ENCODE data around the gene EXO1.
A peak's percentile ranks its signal among the peaks of the same experiment; 100 is the strongest.
"Not testable (repeated sequence)": the region's sequence is repeated elsewhere in the genome, so short reads cannot be mapped to it uniquely, and the experiment has no call there.

Gene EXO1

DNA sequence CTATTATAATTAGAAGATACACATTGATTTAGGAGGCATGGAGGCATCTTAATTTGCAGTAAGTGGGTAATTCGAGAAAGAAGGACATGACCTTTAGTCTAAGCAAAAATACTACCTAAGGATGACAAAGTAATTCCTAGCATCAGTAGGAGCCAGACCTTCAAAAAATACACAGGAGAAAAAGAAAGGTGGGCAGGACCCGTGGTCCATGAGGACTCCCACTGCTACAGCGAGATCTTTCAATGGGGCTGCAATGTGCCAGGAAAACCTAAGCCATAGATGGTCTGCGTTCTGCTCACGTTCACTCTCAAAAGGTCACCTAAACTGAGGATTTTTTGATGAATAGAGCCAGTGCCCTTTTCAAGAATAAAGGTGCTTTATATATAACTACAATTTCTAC is 10.6 kb upstream of the EXO1 start:
- DNase-seq, result no peak

GRCh38 chr1:241837901-241838300 is 10.1 kb upstream of the EXO1 start:
- DNase-seq, result no peak

DNA sequence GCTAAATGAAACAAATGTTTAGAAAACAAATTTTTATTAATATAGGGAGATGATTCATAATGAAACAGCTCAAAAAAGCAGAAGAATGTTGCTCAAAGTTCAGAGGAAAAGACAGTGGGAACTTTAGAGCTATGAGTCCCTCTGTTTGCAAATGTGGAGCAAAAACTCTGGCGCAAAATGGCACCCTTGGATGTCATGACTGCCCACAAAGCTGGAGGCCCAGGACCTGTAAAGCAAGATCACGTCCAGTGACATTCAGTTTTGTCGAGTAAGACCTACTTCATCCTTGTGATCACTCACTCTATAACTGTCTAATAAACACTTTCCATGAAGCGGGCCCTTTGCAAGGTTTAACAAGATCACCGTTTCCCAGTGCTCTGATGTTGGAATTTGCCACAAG is 9.1 kb upstream of the EXO1 start:
- no peak for DNase-seq

- no peak for DNase-seq
Measured at GRCh38 chr1:241839369-241839979, 8.5 kb upstream of the EXO1 start.

GRCh38 chr1:241840164-241840563 is 7.8 kb upstream of the EXO1 start:
- DNase-seq, result no peak

DNA sequence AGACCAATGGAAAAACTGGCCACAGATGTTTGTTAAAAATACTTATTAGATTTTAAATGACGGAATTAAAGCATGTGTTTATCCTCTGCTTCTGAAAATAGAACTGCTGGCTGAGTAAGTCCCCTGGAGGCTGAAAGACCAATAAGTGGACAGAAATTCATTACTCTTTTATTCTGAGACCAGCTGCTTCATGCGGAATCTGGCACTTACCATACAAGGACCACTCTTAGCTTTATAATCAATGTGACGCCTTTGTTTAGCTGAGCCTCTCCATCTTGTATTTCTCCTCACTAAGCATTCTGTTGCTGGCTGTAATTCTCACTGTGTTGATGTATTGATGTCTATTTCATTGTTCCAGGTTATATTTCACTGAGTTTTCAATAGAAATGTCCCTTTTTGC is 6.3 kb upstream of the EXO1 start:
- peak; percentile 98 for DNase-seq

GRCh38 chr1:241842565-241842964 is 5.4 kb upstream of the EXO1 start:
- DNase-seq, result peak; percentile 64

DNA sequence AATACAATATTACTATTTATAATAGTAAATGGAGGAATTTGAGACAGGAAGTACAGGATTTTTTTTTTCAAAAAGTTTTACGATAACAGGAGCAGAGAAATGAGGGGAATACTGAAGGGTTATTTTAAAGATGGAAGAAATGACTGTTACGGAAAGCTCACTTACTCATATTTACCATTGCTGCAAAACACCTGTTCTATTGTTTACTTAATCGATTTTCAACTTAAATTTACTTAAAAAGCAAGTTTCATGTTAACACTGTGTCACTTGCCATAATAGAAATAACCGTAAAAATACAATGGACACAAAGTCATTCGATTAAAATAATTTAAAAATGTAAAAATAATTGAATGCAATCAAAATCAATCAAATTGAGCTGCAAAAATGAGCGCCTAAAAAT is 3.4 kb upstream of the EXO1 start:
- peak; percentile 80 for DNase-seq

GRCh38 chr1:241846375-241846774 is 1.6 kb upstream of the EXO1 start:
- no peak for DNase-seq

GRCh38 chr1:241846862-241847539 is 1.0 kb upstream of the EXO1 start:
- no peak for DNase-seq

GRCh38 chr1:241847540-241847795 is 536 bp upstream of the EXO1 start:
- no peak for DNase-seq

DNA sequence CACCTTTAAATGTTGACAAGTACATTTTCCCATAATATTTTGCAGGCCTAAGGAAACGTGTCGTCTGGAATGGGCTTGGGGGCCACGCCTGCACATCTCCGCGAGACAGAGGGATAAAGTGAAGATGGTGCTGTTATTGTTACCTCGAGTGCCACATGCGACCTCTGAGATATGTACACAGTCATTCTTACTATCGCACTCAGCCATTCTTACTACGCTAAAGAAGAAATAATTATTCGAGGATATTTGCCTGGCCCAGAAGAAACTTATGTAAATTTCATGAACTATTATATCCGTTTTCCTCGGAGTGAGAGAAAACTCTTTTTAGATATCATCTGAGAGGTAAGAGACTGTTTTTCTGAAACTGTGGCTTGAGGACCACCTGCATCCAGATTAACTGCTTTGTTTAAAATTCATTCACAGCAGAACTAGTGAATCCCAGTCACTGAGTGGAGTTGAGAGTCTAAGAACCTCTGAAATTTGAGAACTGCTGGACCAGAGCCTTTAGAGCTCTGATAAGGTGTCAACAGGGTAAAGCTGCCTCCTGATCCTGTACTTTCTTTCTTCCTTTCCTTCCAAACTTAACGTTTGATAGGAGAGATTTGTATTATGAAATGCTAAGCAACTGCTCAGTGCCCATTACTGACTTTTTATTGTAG is 811 bp downstream of the EXO1 start:
- no peak for DNase-seq

- no peak for DNase-seq
Measured at GRCh38 chr1:241849345-241849695, 1.3 kb downstream of the EXO1 start.

- DNase-seq, result not testable (repeated sequence)
Measured at GRCh38 chr1:241855545-241856140, 7.6 kb downstream of the EXO1 start.

- DNase-seq, result no peak
Measured at GRCh38 chr1:241857131-241857530, 9.1 kb downstream of the EXO1 start.

DNA sequence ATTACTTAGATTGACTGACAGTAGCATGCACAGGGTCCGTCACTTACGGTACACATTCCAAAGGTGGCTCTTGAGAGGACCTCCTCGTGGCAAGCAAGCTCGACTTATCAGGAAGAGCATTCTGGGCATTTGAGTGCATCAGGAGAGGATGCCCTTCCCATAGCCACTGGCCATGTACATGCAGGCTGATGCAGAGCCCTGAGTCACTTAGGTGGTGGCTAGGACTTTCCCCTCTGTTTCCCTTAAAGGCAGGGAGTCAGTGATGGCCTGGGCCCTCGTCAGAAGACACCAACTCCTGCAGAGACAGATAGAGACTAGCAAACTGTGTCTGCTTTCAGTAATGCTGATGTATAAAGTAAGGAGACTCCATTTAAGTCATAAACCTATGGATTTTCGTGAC is 12.9 kb downstream of the EXO1 start:
- DNase-seq, result no peak

DNA sequence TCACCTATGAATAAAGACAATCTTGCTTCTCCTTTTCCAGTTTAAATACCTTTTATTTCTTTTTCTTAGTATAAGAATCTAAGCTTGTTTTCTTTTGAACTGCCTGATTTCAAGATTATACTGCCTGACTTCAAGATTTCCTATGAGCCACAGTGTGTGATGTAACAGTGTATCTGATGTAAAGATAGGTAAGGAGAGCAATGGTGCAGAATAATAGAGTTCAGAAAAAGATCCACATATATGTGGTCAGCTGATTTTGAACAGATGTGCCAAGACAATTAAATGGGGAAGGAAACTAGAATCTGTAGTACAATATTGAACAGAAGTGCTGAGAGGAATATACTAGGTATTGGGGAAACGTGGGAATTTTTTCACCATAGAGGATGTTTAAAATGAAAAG is 21.0 kb downstream of the EXO1 start:
- no peak for DNase-seq

DNA sequence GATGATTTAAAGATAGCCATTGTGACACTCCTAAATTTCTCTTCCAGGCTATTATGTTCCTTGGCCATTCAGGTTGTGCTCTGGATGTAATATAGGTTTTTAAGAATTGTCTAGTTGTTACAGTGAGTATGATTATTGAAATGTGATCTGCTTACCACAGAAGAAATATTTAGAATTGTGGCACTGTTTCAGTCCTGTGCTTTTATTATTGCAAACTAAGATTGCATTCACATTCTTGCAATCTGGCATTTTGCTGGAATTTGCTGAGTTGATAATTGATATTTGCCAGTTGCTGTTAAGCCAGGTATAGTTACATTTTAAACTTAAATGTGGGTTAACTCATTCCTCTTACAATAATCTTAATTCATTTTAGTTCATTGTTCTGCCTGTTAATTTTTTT is 22.3 kb downstream of the EXO1 start:
- no peak for DNase-seq

DNA sequence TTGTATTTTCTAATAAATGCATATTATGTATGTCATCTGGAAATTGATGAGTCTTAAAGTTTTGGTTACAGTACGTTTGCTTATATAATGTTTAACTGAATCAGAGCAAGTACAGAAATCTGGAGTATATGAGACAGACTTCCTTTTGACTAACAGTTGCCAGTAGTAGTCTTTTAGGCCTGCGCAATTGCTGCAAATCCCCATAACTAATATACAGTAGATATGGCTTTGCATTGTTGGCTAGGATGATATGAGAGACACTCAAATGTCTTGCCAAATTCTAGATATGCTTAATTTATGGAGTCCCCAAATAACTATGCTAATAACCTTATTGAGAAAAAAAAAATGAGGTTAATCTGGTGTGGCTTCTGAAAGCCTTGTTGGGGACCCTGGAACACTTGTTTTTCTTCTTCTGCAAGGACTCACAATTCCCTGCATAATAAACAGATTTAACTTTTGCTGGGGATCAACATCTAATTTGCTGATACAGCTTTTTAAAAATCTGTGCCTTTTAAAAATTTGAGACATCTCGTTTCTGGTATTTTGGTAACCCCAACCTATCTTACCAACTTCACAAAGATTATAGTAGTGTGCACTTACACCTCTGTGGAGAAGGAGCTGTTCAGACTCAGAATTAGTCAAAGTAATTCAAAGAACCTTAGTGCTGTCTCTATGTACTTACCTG is 22.9 kb downstream of the EXO1 start:
- no peak for DNase-seq

DNA sequence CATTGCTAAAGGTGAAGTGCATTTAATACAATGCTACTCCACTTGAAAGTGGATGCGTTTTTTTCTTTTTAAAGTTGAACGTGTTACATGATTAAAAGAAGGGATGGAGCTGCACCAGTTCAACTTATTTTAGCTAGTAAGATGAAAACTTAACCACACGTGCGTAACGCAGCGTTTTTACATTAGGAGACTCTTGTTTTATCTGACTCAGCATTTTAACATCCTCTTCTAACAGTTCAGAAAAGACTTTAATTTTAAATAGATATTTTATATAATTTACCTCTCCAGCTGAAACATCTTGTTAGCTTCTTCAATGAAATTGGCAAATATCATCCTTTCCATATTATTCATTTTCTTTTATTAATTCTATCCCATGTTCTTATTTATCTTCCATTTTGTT is 33.4 kb downstream of the EXO1 start:
- no peak for DNase-seq

DNA sequence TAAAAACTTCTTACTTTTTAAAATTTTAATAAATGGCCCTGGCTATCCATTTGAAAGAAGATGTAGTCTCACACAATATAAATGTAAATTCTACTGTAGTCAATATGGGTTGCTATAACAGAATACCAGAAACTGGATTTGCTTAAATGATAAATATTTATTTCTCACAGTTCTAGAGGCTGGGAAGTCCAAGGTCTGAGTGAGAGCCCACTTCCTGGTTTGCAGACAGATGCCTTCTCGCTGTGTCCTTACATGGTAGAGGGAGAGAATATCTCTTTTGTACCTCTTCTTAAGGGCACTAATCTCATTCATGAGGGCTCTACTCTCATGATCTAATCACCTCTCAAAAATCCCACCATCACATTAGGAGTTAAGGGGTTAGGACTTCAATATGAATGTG is 35.2 kb downstream of the EXO1 start:
- no peak for DNase-seq

DNA sequence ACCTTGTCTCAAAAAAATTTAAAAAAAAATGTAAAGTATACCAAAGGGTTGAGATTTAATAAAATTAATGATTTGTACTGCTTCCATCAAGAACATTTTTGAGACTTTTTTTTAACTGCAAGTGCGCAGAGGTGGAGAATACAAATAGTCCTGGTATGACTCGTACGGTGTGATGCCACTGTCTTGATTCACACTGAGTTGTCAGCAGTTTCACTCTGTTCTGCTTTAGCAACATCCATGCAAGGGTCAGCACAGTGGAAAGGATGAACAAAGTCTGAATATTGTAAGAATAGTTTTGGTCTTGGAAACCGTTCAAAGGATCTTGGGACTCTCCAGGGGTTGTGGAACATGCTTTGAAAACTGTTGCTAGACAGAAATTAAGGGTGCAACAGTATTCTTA is 40.2 kb downstream of the EXO1 start:
- no peak for DNase-seq

GRCh38 chr1:241891296-241891695 is 43.3 kb downstream of the EXO1 start:
- DNase-seq, result no peak

DNA sequence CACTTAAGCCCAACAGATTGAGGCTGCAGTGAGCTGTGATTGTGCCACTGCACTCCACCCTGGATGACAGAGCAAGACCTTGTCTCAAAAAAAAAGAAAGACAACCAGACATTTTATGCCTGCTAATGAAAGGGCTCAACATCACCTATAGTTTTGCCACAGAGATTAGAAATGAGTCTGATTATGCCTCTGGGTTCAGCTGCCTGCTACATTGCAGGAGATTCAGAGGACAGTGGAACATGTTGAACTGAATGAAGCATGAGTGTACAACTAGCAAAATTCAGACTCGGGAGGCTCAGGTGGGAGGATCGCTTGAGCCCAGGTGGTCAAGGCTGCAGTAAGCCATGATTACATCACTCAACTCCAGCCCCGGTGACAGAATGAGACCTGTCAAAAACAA is 46.0 kb downstream of the EXO1 start:
- no peak for DNase-seq
